ENCODE results near the gene S100Z.

S100Z gene

DNA sequence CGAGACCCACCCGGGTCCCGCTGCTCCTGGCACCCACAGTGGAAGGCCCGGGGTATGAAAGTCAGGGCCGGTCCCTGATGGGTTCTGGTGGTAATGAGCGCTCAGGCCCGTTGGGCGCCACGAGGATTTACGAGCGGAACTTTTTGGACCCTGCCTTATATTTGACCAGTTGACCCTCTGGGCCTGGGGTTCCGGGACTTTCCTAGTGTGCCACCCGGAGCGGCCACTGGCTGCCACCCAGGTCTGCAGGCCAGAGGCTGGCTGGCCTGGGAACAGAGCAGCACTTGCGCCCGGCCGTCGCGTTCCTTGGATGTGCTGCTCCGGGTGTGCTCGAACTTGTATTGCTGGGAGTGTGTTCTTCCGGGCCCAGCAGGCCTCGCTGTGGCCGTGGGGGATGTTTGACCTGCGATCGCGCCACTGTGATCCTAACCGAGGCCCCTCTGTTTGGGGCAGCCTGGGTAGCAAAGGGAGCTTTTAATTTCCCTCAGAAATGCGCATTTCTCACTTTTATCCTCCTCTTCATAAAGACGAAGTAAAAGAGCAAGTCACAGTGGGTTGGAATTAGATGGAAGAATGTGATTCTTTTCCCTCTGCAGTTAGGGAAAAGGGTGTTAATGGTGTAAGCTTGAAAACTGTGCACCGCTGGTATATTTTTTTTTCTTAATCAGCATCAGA, 29.8 kb upstream of the S100Z start:
- TF ChIP-seq, protein P1, sequence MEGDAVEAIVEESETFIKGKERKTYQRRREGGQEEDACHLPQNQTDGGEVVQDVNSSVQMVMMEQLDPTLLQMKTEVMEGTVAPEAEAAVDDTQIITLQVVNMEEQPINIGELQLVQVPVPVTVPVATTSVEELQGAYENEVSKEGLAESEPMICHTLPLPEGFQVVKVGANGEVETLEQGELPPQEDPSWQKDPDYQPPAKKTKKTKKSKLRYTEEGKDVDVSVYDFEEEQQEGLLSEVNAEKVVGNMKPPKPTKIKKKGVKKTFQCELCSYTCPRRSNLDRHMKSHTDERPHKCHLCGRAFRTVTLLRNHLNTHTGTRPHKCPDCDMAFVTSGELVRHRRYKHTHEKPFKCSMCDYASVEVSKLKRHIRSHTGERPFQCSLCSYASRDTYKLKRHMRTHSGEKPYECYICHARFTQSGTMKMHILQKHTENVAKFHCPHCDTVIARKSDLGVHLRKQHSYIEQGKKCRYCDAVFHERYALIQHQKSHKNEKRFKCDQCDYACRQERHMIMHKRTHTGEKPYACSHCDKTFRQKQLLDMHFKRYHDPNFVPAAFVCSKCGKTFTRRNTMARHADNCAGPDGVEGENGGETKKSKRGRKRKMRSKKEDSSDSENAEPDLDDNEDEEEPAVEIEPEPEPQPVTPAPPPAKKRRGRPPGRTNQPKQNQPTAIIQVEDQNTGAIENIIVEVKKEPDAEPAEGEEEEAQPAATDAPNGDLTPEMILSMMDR (IDR thresholded peaks at IDR 0.05) = no peak

DNA sequence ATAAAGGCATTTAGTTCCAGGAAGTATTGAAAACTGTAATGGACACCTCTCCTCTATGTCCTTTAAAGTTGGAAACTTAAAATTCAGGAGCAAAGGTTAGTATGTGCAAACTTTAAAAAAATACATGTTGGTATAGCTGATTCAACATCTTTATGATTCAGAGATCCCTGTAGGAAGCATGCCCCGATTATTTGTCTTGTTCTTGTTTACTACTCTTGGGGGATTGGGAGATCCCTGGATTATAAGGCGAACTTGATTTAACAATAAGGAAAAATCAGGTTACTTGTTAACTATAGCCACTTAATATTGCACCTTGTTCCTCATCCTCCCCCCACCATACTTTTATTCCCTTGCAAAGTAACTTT, 29.3 kb upstream of the S100Z start:
- TF ChIP-seq, protein P1 (IDR thresholded peaks at IDR 0.05) = no peak

- TF ChIP-seq, protein P1 (IDR thresholded peaks at IDR 0.05) = no peak
Observed at GRCh38 chr5:76821136-76821535, 28.7 kb upstream of the S100Z start.

DNA sequence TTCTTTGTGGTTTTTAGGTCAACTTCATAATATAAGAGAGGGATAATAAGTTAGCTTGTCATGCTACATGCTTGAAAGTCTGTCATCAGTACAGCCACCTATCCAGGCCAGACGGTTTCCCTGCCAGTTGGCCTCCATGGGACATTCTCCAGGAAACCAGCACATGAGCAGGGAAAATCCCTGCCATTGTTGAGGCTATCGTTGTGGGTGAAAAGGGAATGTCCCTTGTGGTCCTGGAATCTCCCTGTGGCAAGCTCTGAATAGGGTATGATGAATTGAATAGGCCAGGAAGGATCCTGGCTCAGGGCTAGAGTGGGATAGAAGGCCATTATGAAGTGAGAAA, 18.7 kb upstream of the S100Z start:
- TF ChIP-seq, protein P1 (IDR thresholded peaks at IDR 0.05) = no peak

- TF ChIP-seq, protein P1 (IDR thresholded peaks at IDR 0.05) = no peak
Observed at GRCh38 chr5:76836181-76836580, 13.6 kb upstream of the S100Z start.

DNA sequence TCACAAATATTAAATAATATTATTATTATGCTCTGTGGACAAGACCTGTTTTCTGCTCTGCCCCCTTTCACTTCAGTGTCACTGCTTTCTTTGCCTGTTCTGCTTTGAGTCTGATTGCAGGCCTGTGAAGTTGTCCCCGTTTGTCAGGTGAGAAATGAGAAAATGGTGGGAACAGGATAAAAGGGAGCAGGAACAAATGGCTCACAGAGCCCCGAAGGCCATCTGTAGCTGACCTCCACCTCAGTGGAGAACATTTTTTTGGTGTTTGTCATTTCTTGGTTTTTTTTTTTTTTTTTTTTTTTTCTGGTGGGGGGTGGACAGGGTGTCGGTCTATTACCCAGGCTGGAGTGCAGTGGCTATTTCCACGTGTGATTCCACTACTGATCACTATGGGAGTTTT, 13.2 kb upstream of the S100Z start:
- TF ChIP-seq, protein P1 (IDR thresholded peaks at IDR 0.05) = no peak

DNA sequence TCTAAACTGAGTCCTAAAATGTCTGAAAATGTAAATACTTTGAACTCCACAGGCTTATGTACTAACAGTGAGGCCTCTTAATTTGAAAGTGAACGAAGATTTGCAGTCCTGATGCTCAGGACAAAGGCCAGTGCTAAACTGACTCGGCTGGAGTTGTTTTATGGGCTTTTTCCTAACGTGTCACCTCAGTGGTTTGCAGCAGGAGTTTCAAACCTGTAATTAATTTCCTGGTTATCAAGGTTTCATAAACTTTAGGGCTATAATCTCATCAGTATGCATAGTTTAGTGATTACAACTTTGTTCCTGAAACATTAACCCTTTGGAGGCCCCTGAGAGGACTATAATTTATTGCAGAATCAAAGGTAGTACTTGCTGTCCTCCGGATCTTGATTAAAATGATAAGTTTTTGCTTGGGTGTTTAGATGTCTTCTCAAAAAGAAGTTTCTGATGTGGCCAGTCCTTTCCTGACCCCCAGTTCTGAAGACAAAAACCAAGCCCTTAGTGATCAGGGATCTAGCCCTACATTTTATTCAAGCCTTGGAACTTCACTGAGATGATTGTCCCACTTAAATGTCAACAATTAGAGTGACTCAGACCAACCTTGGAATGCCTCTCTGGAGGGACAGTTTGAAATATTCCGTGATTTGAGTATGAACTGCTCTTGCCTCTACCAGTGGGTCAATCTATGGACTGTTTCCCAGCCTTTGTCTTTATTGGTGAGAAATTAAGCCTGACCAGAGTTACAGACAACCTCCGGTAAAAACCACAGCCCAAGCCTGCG, 11.1 kb upstream of the S100Z start:
- TF ChIP-seq, protein P1 (IDR thresholded peaks at IDR 0.05) = no peak

Measured in LNCAP (cell line).